ENCODE measurements around the gene MOCS2.
A peak's percentile ranks its signal among the peaks of the same experiment; 100 is the strongest.
"Not testable (repeated sequence)": the region's sequence is repeated elsewhere in the genome, so short reads cannot be mapped to it uniquely, and the experiment has no call there.

Gene MOCS2, protein sequence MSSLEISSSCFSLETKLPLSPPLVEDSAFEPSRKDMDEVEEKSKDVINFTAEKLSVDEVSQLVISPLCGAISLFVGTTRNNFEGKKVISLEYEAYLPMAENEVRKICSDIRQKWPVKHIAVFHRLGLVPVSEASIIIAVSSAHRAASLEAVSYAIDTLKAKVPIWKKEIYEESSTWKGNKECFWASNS

DNA sequence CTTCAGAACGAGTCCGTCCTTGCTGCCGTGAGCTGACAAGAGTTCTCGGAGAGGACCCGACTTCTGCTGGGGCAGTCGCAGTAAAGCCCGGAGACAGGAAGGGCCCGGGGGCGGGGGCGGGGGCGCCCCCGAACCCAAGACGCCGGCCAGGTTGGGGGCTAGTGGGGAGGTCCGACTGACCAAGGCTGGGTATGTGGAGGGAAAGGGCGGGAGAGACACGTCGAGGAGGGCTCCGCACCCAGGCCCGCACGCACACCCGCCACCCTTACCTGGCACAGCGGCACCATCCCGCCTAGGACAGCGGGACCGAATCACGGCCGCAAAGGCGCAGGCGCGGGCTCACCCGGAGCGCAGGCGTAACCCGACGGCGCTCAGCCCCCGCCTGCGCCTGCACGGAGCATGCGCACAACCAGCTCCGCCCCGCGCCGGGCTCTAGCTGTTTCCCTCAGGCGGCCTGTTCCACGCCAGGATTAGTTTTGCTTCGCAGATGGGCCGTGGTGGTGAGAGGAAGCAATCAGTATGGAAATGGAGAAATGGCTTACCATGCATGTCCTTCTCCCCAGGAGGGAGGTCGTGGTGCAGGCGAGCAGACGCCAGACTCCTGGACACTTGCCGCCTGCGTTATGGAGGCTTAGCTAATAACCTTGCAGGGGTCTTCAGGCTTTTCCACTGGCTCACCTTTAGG, at the start of gene MOCS2:
Gene MOCS2 (minus strand): TSS at position 315 of the 685 bp plus-strand sequence. CDS start 2,583 bp downstream, outside the sequence.
- peak; percentile 80 to 90 for DNase-seq

DNA sequence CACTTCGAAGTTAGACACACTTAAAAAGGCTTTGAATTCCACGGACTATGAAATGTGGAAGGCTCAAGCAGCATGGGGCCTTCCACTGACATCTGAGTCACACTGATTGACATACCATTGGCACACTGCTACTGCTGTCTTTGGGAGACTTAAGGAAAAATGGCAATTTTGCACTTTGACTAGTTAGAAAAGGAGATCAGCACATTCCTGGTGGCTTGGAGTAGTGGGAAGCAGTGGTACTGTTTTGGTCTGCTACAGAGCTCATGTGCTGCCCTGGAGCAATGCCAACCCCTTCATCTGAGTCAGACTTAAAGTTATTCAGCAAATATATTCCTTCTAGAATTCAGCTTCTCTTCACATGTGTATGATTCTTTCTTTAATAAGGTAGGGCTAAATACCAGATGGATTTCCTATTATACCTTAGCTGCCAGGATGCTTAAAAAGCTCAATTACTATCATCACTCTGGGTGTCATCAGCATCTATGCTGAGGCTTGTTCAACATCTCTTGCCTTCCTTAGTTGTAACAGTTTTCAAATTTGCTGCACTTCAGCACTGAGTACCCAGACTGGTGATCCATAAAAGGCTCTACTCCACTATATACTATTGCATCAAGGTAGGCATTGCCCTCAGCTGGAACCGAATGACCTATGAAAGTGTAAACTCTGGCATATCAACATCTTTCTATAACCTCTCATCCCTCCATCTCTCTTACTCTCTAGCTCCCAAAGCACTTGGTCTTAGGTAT, 42.3 kb upstream of the MOCS2 start:
- DNase-seq = no peak

DNA sequence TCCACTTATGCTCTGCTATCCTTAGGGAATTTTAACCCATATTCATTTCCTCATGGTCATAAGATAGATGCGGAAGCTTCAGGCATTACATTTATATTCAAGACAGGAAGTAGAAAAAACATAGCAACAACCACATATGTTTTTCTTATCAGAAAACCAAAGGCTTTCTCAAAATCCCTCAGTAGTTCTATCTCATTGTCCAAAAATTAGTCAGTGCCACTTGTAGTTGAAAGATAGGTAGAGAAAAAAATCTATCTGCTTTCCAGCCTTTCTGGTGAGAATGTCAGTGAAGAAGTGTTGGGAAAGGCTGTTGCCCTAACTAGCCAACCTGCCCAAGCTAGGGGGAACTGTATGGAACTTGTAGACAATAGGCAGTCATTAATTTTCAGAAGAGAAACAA, 23.5 kb upstream of the MOCS2 start:
- no peak for DNase-seq

DNA sequence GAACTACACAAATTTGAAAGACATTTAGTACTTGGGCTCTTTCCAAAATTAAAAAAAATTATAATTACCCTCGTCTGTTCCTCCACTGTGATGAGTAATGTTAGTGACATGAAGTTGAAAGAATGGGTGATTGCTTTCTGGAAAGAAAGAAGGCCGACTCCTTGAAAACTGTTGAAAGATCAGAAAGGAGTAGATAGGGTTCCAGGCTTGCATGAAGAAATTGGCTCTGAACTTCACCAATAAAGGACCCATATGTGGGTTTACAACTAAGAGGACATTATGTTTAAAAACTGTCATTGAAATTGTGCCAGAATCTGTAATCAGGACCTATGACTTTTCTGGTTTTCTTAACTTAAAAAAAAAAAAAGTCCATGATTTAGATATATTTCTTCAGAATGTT, 20.7 kb upstream of the MOCS2 start:
- no peak for DNase-seq

DNA sequence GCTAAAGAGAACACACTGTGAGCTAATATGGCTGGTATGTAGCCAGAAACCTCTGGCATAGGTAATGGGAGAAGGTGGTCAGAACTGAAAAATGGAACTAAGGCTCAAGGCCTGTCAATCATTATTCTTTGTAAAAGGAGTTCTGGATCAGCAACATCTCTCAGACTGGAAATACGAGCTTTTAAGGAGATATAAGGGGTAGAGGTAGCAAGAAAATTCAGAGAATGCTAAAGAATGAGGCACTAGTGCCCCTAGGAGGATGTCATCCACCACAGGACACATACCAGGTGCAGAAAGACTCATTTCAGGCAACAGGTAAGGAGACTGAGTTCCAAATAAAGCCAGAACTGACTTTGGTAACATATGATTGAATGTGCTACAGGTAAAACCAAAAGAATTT, 18.9 kb upstream of the MOCS2 start:
- no peak for DNase-seq

DNA sequence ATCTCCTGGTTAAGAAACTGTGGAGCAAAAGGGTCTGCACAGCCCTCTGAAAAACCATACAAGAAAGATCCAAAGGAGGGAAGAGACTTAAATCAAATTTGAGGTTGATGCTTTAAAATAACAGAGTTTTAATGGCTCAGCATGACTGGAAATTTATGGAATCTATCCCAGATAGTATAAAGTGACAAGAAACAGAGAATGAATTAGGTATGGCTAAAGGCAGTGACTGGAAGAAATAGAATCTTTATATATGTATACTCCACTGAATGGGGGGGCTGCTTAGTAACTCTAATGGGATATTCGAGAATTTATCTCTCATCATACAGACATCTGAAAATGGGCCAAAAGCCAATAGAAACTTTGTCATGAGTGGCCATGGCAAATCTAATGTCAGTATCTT, 17.6 kb upstream of the MOCS2 start:
- DNase-seq = no peak

DNA sequence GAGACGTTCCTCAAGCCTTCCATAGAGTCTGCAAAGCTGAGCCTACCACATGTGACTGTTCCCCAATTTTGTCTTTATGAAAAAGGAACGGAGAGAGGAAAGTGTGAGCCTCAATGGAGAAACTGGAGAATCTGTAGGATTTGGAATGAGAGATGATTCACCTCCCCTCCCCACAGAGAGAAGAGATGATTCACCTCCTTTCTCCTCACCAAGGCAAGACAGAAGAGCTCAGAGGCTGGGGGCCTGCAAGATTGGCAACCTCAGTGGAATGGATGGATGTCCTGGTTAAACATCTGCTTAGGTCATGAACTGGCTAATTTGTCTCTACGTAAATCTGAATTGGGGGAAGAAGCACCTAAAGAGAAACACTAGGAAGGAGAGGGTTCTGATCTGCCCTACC, 17.0 kb upstream of the MOCS2 start:
- no peak for DNase-seq

DNA sequence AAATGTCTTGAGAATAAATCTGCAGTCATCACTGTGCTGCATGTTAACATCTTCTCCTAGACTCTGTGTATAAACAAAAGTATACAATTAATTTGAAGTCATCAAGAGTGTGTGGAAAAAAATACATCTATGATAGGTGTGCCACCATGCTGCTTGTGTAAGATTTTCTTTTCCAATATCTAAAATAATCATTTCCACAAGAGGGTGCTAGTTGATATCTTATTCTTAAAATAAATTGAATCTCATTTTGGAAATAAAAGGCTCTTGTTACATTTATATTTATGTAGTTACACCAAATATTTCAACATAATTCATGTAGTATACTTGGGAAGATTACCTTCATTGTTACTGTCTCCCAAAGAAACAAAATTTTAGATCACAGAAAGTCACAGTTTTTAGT, 14.1 kb upstream of the MOCS2 start:
- DNase-seq = no peak

DNA sequence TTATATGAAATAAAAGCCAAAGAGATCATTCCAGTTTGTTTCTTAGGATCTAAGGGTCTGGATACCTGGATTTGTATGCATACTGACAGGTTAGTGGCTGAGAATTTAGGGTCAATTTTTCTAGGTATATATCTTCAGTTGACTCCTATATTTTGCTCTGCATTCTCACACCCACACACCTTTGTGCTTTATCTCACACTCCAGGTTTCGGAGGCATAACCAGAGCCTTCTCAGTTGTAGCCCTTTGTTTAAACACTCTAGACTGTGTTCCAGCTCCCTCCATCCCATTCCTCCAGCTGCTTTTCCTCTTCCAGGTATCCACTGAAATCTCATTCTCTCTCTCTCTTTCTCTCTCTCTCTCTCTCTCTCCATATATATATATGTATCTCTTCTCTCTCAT, 10.6 kb upstream of the MOCS2 start:
- DNase-seq = no peak

DNA sequence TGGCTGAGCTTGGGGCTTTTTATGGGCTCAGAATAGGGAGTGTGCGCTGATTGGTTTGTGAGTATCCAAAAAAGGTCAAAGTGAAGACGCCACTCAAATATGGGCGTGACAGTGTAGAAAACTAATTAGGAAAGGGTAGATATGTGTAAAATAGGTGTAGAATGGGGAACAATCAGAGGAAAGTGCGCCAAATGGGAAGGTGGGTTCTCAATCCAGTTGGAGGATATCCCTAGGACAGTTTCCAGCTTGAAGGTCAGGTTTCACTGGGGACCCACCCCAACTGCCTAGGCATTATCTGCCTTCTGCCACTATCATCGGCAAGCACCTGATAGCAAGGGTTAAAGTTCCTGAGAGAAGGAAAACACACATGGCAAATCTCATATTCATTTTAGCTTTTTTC, 9.3 kb upstream of the MOCS2 start:
- DNase-seq = no peak

DNA sequence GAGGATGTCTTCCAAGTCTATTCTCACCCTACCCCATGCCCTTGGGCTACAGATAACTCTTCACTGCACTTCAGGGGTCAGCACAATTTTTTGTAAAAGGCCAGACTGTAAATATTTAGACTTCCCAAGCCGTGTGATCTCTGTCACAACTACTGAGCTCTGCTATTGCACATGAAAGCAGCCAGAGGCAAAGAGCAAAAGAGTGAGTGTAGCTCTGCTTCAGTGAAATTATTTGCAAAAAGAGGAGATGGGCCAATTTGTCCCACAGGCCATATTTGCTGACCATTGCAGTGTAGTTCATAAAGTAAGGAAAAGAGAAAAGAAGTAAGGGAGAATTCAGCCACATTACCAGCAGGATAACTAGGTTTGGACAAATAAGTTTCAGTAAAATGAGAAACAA, 7.0 kb upstream of the MOCS2 start:
- no peak for DNase-seq

DNA sequence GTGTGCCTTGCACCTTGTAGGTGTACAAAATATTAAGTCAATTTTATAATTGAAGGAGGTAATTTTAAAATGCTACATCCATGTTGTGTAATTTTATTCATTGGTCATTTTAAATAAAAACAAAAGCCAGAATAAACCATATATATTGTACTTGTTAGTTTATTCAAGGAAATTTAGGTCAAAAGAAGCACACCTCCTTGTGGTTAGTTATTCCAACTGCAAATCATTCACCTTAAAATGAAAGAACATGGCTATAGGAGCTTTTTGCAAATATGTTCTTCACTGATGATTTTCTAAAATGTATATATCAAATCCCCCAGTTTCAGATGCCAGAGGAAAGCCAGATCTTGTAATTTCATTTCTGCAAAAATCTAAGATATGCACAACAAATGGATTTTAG, 5.4 kb upstream of the MOCS2 start:
- no peak for DNase-seq

DNA sequence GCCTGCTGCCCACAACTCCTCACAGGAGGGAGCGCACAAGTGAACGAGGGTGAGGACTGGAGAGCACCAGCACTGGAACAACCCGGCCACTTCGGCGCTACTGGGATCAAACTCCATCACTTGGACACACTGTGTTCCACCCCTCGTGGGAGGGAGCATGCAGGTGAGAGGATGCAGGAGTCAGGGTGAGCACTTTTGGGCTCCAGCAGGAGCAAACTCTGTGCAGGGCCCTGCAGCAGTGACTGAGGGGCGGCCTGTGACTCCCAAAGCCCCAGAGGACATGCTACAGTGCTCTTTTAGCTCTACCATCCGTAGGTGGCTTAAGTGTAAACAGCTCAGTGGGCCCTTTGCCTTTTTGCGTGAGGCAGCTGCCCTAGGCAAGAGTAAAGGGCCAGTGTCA, 4.4 kb upstream of the MOCS2 start:
- DNase-seq = no peak

DNA sequence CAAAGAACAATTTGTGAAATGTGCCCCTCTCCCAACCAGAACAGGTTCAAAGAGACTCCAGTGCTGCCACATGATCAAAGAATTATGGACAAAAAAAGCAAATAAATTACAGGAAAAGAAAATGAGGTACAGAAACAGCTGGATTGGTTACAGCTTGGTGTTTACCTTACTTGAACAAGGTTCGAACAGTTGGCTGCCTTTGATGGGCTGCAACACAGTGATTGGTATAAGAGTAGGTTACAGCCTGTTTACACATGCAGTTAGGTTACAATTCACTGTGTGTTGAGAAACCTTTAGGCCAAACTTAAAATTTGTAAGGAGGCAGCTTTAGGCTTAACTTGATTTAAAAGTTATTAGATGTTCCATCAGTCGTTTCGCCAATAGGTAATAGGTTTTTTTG, 3.4 kb upstream of the MOCS2 start:
- DNase-seq = no peak

DNA sequence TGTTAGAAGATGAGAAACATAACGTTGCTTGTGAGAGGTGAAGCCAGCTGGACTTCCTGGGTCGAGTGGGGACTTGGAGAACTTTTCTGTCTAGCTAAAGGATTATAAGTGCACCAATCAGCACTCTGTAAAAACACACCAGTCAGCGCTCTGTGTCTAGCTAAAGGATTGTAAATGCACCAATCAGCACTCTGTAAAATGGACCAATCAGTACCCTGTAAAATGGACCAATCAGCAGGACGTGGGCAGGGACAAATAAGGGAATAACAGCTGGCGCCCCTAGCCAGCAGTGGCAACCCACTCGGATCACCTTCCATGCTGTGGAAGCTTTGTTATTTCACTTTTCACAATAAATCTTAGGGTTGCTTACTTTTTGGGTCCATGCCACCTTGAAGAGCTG, 2.8 kb upstream of the MOCS2 start:
- DNase-seq = not testable (repeated sequence)

DNA sequence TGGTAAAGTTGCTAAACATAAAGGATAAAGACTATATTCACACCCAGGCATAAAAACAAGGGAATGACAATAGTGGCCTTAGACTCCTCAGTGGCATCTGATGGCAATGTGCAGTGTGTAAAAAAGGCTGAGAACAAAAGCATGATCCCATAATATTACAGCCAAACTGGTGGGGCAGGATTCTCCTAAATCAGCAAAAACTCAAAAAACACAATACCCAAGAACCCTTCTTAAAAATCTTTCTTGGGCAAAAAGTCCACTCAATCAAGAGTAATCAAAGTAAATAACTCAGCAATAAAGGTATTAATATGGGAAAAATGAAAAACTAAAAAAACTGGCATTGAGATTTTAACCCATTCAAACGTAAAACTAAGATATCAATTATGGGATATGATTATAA, 1.6 kb upstream of the MOCS2 start:
- no peak for DNase-seq

DNA sequence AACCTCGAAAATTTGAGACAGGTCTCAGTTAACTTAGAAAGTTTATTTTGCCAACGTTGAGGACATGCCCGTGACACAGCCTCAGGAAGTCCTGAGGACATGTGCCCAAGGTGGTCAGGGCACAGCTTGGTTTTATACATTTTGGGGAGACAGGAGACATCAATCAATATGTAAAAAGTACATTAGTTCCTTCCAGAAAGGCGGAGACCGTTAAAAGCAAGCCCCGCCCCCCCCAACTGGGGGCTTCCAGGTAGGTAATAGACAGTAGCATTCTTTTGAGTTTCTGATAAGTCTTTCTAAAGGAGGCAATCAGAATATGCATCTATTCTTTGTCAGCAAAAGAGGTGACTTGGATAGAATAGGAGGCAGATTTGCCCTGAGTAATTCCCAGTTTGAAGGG, 599 bp upstream of the MOCS2 start:
- DNase-seq = no peak

DNA sequence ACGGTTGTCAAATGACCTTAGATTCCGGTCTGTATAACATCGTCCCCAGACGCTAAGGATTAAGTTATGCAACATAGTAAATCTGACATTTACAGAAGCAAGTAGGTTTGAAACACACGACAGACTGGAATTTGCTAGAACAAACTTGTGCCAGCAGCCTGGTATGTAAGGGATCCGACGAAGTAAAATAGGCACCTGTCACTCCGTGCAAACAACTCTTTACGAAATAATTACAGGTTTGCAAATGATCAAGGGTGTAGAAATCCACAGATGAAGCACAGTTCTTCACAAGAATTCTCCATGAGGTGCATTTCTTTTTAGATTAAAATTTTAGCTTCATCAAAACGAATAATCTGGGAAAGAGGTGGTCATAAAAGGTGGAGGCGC, 508 bp downstream of the MOCS2 start:
- DNase-seq = no peak

DNA sequence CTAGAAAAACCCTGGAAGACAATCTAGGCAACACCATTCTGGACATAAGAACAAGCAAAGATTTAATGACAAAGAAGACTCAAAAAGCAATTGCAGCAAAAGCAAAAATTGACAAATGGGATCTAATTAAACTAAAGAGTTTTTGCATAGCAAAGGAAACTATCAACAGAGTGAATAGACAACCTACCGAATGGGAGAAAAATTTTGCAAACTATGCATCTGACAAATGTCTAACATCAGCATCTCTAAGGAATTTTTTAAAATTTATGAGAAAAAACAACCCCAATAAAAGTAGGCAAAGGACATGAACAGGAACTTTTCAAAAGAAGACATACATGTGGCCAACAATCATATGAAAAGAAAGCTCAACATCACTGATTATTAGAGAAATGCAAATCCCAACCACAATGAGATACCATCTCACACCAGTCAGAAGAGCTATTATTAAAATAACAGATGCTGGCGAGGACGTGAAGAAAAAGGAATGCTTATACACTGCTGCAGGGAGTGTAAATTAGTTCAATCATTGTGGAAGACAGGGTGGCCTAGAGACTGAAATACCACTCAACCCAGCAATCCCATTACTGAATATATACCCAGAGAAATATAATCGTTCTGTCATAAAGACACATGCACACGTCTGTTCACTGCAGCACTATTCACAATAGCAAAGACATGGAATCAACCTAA, 3.8 kb downstream of the MOCS2 start:
- no peak for DNase-seq

DNA sequence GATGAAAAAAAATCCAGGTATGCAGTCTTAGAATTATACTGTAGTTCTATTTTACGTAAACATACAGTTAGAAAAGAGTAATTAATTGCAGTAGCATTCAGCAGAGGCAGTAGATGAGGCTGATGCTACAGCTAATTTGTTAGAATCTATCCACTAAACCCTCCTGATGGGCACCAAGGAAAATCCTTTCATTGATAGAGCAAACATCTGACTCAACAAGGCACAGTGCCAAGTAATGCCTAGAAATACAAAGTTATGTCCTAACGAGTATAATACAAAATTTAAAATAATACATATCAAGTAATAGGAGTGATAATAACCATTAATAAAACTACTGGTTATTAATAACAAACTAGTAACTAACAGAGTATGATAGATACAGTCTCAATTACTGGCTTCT, 9.0 kb downstream of the MOCS2 start:
- DNase-seq = no peak

DNA sequence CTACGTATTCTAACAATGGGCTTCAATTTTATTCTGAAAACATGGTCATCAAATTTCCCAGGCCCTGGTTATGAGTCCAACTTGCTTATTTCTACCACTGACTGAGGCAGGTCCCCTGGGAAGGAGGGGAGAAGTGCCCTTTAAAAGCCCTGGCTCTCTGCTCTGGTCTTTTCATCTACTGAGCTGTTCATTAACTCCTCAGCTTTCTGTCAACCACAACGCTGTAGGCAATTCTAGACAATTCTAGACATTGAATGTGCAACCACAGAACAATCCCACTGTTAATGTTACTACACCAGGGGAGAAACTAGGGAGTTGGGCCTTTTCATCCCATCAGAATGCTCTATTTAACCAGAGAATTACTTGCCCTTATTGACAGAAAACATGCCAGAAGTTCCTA, 10.0 kb downstream of the MOCS2 start:
- no peak for DNase-seq

DNA sequence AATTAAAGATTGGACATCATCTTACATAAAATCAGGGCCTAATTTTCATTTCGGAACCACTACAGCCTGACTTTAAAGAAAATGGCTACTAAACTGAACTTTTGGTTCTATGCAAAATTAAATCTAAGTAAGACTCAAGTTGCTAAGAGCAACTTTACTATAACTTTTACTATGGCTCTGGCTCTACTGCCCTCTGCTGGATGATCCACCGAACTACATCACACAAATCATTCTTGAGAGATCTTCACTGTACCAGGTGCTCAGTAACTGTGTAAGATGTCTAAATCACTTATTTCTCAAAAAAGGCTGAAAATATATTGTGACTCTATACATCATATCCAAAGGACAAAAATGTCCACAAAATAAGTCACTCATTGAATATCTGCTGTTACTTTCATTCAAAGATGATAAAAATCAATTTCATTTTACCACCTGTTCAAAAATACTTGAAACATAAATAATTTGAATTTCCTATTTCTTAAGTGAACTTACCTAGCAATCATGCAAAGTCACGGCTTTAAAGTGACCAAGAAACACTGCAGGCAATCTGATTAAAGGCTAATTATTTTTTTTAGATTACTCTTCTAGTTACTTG, 13.5 kb downstream of the MOCS2 start:
- DNase-seq = peak; percentile 62 to 72

DNA sequence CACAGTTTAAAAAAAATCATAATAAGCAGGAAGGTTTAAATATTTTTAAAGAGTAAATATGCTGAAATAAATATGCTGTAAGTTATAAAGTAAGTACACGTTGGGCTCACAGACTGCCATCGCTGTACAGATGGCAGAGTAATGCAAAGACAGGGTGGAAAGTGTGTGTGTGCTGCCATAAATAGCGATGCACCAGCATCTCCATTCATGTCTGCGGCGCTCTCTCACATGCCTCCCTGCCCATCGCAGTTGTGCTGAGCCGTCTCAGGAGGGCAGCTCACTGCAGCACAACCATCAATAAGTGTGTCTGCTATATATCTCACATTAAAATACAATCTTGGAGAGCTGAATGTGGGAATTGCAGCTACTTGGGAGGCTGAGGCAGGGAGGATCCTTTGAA, 14.3 kb downstream of the MOCS2 start:
- DNase-seq = no peak

Data from stimulated activated CD4-positive, alpha-beta T cell treated with anti-CD3 and anti-CD28 coated beads, Interleukin-2, amount 100 ng/mL, for 48 hours (primary cell).